DMS153 treated with DMSO at 0.1 percent for 48 hours (cell line): ENCODE data around the gene ERVK3-1.
"Not testable (repeated sequence)": the region's sequence is repeated elsewhere in the genome, so short reads cannot be mapped to it uniquely, and the experiment has no call there.

Source experiments
- DNase-seq: peaks from one replicate; lab custom pipeline; 2025; ENCODE audit not compliant: unreplicated experiment; lab: John Stamatoyannopoulos, UW

ERVK3-1 gene

GRCh38 chr19:58304255-58304654 lies 922 bp upstream of the ERVK3-1 start:
- DNase-seq, result no peak

GRCh38 chr19:58304748-58305064 lies 471 bp upstream of the ERVK3-1 start:
- no peak for DNase-seq

- no peak for DNase-seq
Observed at GRCh38 chr19:58305932-58306323, 751 bp downstream of the ERVK3-1 start.

DNA sequence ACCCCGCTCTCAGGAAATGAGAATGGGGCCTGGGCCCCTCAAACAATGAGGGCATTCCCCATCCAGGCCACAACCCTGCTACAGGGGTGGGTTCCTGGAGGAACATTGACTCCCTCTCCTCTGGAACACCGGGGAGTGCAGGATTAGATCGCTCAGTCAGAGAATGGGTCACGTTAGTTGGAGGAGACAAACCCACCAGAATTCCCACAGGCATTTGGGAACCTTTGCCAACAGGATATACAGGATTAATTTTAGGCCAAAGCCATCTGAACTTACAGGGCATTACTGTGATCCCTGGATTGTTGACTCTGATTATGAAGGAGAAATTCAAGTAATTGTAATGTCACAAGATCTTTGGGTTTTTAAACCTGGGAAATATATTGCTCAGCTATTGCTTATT lies 2.6 kb downstream of the ERVK3-1 start:
- DNase-seq, result no peak

DNA sequence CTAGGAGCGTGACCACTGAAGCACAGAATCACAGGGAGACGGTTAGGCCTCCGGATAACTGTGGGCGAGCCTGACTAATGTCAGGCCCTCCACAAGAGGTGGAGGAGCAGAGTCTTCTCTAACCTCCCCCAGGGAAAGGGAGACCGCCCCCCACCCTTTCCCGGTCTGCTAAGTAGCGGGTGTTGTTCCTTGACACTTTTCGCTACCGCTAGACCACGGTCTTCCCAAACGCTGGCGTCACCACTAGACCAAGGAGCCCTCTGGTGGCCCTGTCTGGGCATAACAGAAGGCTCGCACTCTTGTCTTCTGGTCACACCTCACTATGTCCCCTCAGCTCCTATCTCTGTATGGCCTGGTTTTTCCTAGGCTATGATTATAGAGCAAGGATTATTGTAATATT lies 5.5 kb downstream of the ERVK3-1 start:
- DNase-seq, result not testable (repeated sequence)

DNA sequence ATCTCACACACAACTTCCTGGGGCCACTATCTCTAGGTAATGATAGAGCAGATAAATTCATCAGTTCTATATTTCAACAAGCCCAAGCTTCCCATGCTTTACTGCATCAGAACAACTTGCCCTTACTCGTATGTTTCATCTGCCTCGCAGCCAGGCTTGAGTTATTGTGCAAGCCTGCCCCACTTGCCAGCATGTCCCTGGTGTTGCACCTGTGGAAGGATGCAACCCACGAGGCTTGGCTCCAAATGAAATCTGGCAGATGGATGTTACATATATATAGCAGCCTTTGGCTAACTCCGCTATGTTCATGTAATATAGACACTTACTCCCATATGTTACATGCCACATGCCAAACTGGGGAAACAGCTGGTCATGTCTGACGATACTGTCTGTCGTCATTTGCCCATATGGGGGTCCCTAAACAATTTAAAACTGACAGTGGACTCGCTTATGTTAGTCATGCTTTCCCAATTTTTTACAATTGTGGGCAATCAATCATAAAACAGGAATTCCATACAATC lies 6.2 kb downstream of the ERVK3-1 start:
- DNase-seq, result no peak

DNA sequence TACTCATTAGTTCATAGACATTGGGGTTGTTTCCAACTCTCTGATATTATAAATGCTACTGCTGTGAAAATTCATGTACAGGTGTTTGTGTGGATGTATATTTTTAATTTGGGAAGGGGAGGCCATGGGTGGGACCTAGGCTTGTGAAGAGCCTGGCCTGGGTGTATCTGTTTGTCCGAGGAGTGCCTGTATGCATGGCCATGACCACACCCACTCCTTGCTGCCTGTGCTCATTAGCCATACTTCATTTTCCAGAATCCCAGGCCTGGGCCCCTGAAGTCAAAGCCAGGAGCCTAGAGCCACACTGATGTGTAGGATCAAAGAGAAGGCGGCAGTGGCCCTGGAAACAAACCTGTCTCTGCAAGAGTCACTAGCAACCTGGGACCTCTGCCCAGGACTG lies 10.4 kb downstream of the ERVK3-1 start:
- no peak for DNase-seq

GRCh38 chr19:58317476-58318072 lies 12.4 kb downstream of the ERVK3-1 start:
- DNase-seq, result no peak

GRCh38 chr19:58318297-58318696 lies 13.1 kb downstream of the ERVK3-1 start:
- no peak for DNase-seq

DNA sequence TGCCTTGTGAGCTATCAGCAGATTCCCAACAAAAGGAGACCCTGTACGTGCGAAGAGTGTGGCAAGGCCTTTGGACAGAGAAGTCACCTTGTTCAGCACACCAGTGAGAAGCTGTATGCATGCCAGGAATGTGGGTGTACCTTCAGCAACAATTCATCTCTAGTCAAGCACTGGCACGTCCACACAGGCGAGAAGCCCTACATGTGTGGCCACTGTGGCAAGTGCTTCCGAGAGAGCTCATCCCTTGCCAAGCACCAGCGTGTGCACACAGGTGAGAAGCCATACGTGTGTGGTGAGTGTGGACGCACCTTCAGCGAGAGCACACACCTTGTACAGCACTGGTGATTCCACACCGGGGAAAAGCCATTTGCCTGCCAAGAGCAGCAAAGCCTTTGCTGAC lies 14.1 kb downstream of the ERVK3-1 start:
- no peak for DNase-seq

- DNase-seq, result no peak
Observed at GRCh38 chr19:58325311-58326022, 20.3 kb downstream of the ERVK3-1 start.

GRCh38 chr19:58326501-58326913 lies 21.3 kb downstream of the ERVK3-1 start:
- no peak for DNase-seq

DNA sequence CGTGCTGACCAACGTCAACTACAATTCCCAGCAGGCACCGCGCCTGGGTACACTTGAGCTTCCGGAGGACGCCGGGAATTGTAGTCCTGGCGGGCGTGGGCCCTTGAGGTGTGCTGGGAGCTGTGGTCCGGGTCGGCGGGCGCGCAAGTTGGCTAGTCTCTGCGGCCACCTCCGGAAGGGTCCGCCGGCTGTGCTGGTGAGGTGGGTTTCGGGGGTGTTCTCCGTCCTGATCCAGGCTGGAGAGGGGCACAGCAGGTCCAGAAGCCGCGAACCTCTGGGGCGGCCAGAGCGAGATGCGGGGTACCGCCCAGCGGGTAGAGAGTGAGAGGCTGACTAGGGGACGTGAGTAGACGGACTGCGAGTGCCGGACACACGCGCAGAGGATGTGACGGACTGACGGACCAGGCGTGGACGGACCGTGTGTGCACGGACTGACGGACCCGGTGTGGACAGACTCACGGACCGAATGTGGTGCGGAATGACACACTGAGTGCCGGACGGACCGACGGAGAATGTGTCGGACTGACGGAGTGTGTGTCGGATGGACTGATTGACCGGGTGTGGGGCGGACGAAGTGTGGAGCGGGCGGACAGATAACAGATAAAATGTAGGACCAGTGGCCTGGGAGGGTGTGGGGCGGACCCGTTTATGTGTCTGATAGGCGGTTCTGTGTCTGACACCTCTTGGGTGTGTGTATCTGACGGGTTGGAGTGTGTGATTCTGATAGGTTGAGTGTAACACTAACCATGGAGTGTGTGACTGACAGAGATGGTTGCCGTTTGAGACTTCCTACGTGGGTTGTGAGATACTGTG lies 21.9 kb downstream of the ERVK3-1 start, which contains the start of gene ZSCAN22:
ZSCAN22 (plus strand) TSS at position 81 of the 813 bp plus-strand sequence. CDS start 7,809 bp downstream, outside the sequence.
- peak; percentile 90 for DNase-seq

DNA sequence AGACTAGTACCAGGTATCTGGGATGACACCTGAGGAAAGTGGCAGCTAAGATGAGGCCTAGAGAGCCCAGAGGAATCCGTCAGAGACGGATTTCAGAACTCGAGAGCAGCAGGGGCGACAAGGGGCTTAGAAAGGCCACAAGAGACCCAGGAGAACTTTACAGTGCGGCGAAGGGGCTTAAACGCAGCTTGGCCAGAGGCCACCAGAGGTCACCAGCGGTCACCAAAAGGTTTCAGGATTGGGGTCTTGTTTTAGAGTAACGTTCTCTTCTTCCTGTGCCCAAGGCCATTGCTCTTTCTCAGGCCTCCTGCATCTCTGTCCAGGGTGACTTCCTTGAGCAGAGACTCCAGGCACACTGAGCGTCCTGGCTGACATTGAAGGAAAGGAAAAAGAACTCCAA lies 23.8 kb downstream of the ERVK3-1 start:
- no peak for DNase-seq

GRCh38 chr19:58330458-58330857 lies 25.3 kb downstream of the ERVK3-1 start:
- no peak for DNase-seq

DNA sequence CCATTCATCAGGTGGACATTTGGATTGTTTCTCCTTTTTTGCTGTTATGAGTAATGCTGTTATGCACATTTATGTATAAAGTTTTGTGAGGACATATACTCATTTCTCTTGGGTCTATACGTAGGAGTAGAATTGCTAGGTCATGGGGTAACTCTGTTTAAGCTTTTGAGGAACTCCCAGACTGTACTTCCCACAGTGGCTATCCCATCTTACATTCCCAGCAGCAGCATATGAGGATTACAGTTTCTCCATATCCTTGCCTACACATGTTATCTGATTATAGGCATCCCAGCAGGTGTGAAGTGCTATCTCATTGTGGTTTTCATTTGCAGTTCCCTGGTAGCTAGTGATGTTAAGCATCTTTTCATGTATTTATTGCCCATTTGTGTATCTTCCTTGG lies 27.5 kb downstream of the ERVK3-1 start:
- DNase-seq, result no peak

DNA sequence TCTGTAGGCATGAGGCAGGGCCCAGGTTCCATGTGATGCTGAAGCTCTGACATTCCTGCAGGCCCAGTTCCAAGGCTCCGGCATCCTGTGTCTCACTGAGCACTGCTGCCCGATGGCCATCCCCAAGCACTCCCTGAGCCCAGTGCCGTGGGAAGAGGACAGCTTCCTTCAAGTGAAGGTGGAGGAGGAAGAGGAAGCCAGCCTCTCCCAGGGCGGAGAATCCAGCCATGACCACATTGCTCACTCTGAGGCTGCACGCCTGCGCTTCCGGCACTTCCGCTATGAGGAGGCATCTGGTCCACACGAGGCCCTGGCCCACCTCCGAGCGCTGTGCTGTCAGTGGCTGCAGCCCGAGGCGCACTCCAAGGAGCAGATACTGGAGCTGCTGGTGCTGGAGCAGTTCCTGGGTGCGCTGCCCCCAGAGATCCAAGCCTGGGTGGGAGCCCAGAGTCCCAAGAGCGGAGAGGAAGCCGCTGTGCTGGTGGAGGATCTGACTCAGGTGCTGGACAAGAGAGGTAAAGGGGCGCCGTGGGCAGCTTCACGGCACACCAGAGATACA lies 29.6 kb downstream of the ERVK3-1 start:
- no peak for DNase-seq

GRCh38 chr19:58335630-58336029 lies 30.5 kb downstream of the ERVK3-1 start:
- DNase-seq, result no peak

DNA sequence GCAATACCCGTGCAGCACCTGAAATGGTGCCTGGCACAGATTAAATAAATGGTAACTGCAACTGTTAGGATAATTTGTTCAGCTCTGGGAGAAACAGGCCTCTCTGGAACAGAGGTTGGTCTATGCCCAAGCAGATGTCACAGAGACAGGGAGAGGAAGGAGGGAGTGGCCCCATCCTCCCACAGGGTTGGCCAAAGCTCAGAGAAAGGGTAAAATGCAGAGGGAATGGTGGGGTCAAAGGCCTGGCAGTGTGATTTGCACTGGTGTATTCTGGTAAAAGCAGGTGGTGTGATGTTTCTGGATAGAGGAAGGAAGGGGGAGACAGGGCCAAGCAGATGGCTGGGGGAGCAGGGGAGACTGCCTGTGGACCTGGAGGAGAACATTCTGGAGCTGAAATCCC lies 31.0 kb downstream of the ERVK3-1 start:
- no peak for DNase-seq

GRCh38 chr19:58336820-58337219 lies 31.6 kb downstream of the ERVK3-1 start:
- DNase-seq, result no peak

GRCh38 chr19:58338336-58338735 lies 33.2 kb downstream of the ERVK3-1 start:
- no peak for DNase-seq
